H7 (cell line): Measurements from ENCODE around the gene RBX1. TPM values are rescaled to one million over a fixed set of nuclear protein-coding genes. Genes with fewer than 3 reads are reported as not detected.
A peak's percentile ranks its signal among the peaks of the same experiment; 100 is the strongest.
"Not testable (repeated sequence)": the region's sequence is repeated elsewhere in the genome, so short reads cannot be mapped to it uniquely, and the experiment has no call there.

ENCODE experiments used
- DNase-seq: peaks from one replicate; pipeline ENCODE4 v3.0.0; 2012
- H3K27me3 ChIP-seq: 2 replicates; pipeline ENCODE4 v1.6.0; 2011; ENCODE audit warnings: mild to moderate bottlenecking, low read length; ENCODE audit not compliant: control insufficient read depth, insufficient read depth
- H3K36me3 ChIP-seq: replicated peaks from 2 replicates; pipeline ENCODE4 v1.5.1; 2011; ENCODE audit warnings: low read length; ENCODE audit not compliant: control insufficient read depth, insufficient read depth
- H3K4me3 ChIP-seq: 2 replicates; pipeline ENCODE4 v1.5.1; 2011; ENCODE audit warnings: low read depth, mild to moderate bottlenecking, control low read depth, low read length, moderate library complexity; ENCODE audit not compliant: insufficient read depth
- total RNA-seq: library from RNA; depleted of rRNA; stranded (reverse); fragments of >200 nt; shearing (Covaris generic); gene quantifications from 2 replicates; pipeline ENCODE4 v1.2.3, GENCODE V29; 2014; rRNA removed

RBX1 gene
- total RNA-seq, result 64.5 and 72.7 TPM in 2 replicates

- Histone ChIP-seq H3K4me3 (peak within 1 kb of the TSS; percentile 76), H3K27me3 (no peaks in the 10 kb centered on the region), H3K36me3 (peaks cover 9% of the 10 kb centered on the region)
- peak; percentile 99 for DNase-seq
These were observed at the start of gene RBX1 for GRCh38 chr22:40950962-40951794. TSS of gene RBX1 (plus strand) at chr22:40951378. CDS start at chr22:40951399, 21 bp downstream.

GRCh38 chr22:40904101-40904500, 47.1 kb upstream of the RBX1 start:
- Histone ChIP-seq H3K27me3 (no peaks in the 10 kb centered on the region), H3K36me3 (peaks cover 2% of the 10 kb centered on the region), H3K4me3 (no peak overlapping the region)
- no peak for DNase-seq

DNA sequence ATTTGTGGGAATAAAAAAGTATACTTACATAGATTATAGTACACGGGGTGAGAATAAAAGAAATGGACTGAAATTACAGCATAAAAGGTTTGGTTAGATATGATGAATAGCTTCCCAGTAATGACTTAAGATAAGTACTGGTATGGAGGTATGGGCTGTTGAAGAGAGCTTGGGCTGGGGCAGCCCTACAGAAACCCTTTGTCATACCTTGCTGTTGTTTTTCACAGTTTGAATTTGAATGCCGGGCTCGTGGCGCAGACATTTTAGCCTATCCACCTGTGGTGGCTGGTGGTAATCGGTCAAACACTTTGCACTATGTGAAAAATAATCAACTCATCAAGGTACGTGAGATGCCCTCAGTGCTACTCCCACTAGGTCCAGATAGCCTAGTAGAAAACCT, 42.3 kb upstream of the RBX1 start:
- H3K4me3 ChIP-seq, result no peak overlapping the region
- no peaks in the 10 kb centered on the region for H3K27me3 ChIP-seq
- peaks cover 2% of the 10 kb centered on the region for H3K36me3 ChIP-seq
- peak; percentile 33 for DNase-seq

- peaks cover 2% of the 10 kb centered on the region for H3K36me3 ChIP-seq
- DNase-seq, result no peak
- H3K4me3 ChIP-seq, result no peak overlapping the region
- H3K27me3 ChIP-seq, result no peaks in the 10 kb centered on the region
These were observed 39.4 kb upstream of the RBX1 start for GRCh38 chr22:40911772-40912171.

DNA sequence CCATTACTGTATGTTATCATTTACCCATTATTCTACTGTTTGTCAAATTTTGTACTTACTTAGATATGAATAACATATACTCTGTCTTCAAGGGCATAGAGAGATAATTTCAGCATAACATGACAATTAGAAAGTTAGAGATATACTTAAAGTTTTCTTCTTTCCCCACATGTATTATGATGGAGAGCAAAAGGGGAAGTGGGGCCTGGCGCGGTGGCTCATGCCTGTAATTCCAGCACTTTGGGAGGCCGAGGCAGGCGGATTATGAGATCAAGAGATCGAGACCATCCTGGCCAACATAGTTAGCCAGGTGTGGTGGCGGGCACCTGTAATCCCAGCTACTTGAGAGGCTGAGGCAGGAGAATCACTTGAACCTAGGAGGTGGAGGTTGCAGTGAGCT, 38.2 kb upstream of the RBX1 start:
- not testable (repeated sequence) for H3K27me3 ChIP-seq, H3K36me3 ChIP-seq, H3K4me3 ChIP-seq, DNase-seq

DNA sequence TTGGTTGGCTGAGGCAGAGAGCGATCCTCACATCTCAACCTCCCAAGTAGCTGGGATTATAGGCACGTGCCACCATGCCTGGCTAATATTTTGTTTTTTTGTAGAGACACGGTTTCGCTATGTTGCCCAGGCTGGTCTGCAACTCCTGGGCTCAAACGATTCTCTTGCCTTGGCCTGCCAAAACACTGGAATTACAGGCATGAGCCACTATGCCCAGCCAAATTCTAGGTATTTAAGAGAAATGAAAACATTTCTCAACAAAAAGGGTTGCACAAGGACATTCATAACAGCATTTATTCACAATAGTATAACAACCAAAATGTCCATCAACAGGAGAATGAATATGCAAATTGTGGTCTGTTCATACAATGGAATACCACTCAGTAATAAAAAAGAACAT, 31.7 kb upstream of the RBX1 start:
- Histone ChIP-seq H3K4me3 (no peak overlapping the region), H3K36me3 (peaks cover 1% of the 10 kb centered on the region), H3K27me3 (no peaks in the 10 kb centered on the region)
- no peak for DNase-seq

GRCh38 chr22:40920526-40920925, 30.7 kb upstream of the RBX1 start:
- Histone ChIP-seq H3K36me3 (peaks cover 1% of the 10 kb centered on the region), H3K4me3 (no peak overlapping the region), H3K27me3 (no peaks in the 10 kb centered on the region)
- DNase-seq, result no peak

- Histone ChIP-seq H3K4me3 (no peak overlapping the region), H3K27me3 (no peaks in the 10 kb centered on the region), H3K36me3 (peaks cover 4% of the 10 kb centered on the region)
- DNase-seq, result peak; percentile 42
These were observed 28.5 kb upstream of the RBX1 start for GRCh38 chr22:40922484-40923303.

GRCh38 chr22:40928657-40929056, 22.5 kb upstream of the RBX1 start:
- DNase-seq, result no peak
- Histone ChIP-seq H3K36me3 (peaks cover 4% of the 10 kb centered on the region), H3K27me3 (no peaks in the 10 kb centered on the region), H3K4me3 (no peak overlapping the region)

GRCh38 chr22:40932396-40932795, 18.8 kb upstream of the RBX1 start:
- no peak for DNase-seq
- no peaks in the 10 kb centered on the region for H3K27me3 ChIP-seq
- no peak overlapping the region for H3K4me3 ChIP-seq
- H3K36me3 ChIP-seq, result no peaks in the 10 kb centered on the region

DNA sequence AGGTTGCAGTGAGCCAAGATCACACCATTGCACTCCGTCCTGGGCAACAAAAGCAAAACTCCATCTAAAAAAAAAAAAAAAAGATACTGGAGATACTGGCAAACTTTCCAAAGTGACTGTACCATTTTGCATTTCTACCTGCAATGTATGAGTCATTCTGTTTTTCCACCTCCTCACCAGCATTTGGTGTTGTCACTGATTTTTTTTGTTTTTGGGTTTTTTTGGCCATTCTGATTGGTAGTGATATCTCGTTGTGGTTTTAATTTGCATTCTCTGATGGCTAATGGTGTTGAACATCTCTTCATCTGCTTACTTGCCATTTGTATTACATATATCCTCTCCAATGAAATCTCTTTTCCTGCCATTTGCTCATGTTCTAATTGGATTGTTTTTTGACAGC, 12.0 kb upstream of the RBX1 start:
- Histone ChIP-seq H3K4me3 (no peak overlapping the region), H3K36me3 (no peaks in the 10 kb centered on the region), H3K27me3 (no peaks in the 10 kb centered on the region)
- DNase-seq, result no peak

- Histone ChIP-seq H3K4me3 (peak overlapping the region; percentile 68), H3K36me3 (peaks cover 9% of the 10 kb centered on the region), H3K27me3 (no peaks in the 10 kb centered on the region)
- no peak for DNase-seq
These were observed 822 bp downstream of the RBX1 start for GRCh38 chr22:40951795-40952605.

GRCh38 chr22:40953471-40953870, 2.3 kb downstream of the RBX1 start:
- Histone ChIP-seq H3K27me3 (no peaks in the 10 kb centered on the region), H3K36me3 (peaks cover 10% of the 10 kb centered on the region), H3K4me3 (no peak overlapping the region)
- DNase-seq, result no peak

- Histone ChIP-seq H3K36me3 (peaks cover 10% of the 10 kb centered on the region), H3K4me3 (no peak overlapping the region), H3K27me3 (no peaks in the 10 kb centered on the region)
- no peak for DNase-seq
These were observed 2.9 kb downstream of the RBX1 start for GRCh38 chr22:40954113-40954512.
